Activated CD4-positive, alpha-beta T cell treated with anti-CD3 and anti-CD28 coated beads, Interleukin-2, amount 50 U/mL, for 16 hours (primary cell): ENCODE data around the gene CLRN1.
"Not testable (repeated sequence)": the region's sequence is repeated elsewhere in the genome, so short reads cannot be mapped to it uniquely, and the experiment has no call there.

Experiments
- DNase-seq: peaks from one replicate; pipeline ENCODE4 v3.0.0-alpha.2; 2020

CLRN1 gene

DNA sequence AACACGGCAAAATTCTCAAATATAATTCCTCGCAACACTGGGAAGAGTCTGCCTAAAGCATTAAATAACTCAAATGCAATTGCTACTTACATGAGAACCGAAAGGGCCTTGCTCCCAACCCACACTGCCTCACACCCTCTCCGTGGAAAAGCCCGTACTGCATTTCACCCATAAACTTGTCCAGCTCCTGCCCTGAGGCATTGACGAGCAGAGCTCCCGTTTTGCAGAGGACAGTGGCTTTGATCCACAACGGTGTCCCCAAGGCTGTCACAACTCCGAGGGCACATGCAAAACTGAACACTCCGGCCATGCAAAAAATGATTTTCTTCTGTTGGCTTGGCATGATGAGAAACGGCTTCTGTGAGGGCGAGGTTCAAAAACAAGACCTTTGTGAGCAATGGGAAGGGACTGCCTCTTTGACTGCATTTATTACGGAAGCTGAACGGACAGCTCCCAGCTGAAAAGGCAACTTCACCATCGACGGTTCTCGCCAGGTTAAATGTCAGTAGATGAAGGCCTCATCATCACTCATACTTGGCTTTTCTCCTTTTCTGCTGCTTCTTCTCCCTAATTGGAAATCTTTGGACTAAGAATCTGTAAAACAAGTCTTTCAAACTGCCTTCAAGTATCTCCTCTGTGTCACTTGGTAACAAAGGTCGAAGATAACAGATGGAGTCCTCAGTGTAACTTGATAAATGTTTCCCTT is at the start of gene CLRN1:
Gene CLRN1, minus strand, starts transcription at position 362 of the 706 bp plus-strand sequence. Its CDS starts 19 bp downstream, at position 343.
- no peak for DNase-seq

GRCh38 chr3:151016478-151016795 is 43.9 kb upstream of the CLRN1 start:
- no peak for DNase-seq

DNA sequence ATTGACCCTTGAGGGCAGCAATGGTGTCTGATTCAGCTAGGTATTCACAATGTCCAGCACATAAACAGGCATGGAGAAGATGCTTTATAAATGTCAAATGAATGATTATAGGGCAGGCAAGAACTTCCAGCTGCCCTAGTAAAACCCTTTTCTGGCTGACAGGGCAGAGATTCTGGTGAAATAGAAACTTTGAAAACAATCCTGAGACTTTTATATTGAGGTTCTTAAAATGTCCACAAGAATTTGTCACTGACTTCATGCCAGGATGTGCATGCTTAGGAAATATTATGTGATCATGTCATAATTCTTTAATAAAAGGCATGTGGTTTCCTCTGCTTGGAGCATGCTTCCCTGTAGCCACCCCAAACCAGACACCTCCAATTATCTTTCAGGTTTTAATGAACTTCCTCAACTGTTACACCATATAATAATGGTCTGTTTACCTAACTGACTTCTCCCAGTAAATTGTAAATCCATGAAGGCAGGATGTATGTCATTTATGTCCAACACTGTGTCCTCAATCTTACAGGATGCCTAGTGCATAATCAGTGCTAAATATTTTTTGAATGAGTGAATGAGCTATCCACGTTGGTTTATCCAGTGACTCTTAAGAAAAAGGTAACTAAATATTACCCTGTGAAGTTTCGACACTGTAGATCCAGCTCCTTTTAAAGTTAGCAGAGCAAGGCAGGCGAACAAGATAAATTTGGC is 43.4 kb upstream of the CLRN1 start:
- DNase-seq, result no peak

- no peak for DNase-seq
These were observed 42.7 kb upstream of the CLRN1 start for GRCh38 chr3:151015181-151015580.

- DNase-seq, result no peak
These were observed 42.0 kb upstream of the CLRN1 start for GRCh38 chr3:151014501-151015018.

DNA sequence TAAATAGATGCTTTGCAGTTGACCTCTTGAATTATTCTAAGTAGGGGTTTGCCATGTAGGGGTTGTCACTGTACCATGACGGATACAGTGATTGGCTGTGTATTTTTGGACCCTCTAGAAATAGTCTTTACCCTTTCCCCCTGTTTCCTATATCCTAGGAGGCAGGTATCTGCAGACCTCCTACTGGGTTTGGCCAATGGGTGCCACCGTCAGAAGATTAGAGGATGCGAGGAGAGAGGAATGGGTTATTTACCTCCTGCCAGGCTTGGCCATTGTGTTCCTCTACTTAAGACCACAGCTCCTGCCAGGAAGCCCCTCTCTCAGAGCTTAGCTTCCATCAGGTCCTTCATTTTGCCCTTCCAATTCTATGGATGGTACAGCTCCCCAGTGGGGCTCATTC is 40.2 kb upstream of the CLRN1 start:
- no peak for DNase-seq

- DNase-seq, result no peak
These were observed 38.9 kb upstream of the CLRN1 start for GRCh38 chr3:151011427-151011826.

DNA sequence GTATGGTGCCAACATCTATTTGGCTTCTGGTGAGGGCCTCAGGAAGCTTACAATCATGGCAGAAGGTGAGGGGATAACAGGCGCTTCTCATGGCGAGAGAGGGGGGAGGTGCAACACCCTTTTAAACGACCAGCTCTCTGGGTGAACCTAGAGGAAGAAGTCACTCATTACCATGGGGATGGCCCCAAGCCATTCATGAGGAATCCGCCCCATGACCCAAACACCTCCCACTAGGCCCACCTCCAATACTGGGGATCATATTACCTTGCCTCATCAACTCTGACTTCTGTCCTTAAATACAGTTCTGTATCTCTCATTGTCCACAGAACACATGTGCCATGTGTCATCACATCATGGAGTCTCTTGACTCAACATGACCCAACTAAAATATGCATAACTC is 37.5 kb upstream of the CLRN1 start:
- no peak for DNase-seq

DNA sequence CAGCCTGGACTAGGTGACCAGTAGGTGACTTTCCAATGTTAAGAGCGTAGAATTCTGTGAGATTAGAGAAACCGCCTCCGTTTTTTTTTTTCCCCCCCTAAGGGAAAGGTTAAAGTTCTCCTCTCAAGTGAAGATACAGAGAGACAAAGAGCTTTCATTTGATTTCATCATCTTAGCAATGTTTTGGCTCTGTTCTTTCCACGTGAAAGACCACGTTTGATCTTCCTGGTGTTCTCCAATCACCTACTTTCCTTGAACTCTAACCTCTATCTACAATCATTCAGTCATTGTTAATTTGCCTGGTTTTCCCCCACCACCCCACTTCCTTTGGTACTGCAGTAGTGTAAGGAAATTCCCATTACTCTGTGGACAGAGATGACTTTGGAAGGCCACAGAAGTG is 36.9 kb upstream of the CLRN1 start:
- no peak for DNase-seq

- DNase-seq, result no peak
These were observed 36.2 kb upstream of the CLRN1 start for GRCh38 chr3:151008699-151009098.

- no peak for DNase-seq
These were observed 31.2 kb upstream of the CLRN1 start for GRCh38 chr3:151003768-151004134.

- DNase-seq, result no peak
These were observed 30.7 kb upstream of the CLRN1 start for GRCh38 chr3:151003029-151003767.

GRCh38 chr3:151002003-151002981 is 29.8 kb upstream of the CLRN1 start:
- no peak for DNase-seq

DNA sequence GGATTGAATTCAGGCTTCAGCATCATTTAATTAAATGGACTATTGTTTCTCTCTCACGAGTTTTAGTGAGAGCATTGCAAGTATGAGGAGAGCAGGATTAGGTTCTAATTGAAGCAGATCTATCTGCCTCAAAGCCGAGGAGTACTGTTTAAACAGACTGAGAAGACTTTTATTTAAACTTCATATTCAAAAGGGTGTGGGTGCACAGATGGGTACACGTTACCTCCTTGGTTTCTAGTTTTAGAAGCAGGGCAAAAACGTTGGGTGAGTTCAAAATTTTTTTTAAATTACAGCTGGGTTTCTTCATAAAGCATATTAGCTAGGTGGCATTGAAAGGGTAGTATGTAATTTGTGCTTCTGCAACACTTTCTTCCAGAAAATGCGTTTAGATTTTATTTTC is 26.5 kb upstream of the CLRN1 start:
- DNase-seq, result no peak

DNA sequence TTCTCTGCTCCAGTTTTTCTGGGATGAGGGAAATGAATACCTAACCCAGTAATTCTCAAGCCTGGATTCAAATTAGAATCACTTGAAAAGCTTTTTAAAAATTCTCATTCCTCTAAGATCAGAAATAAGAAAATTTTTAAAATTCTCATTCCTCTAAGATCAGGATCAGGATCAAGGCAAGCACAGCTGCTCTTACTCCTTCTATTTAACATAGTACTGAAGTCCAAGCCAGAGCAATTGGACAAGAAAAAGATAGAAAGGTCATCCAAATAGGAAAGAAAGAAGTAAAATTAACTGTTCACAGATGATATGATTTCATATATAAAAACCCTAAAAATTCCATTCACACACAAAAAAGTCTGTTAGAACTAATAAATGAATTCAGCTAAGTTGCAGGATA is 24.2 kb upstream of the CLRN1 start:
- no peak for DNase-seq

DNA sequence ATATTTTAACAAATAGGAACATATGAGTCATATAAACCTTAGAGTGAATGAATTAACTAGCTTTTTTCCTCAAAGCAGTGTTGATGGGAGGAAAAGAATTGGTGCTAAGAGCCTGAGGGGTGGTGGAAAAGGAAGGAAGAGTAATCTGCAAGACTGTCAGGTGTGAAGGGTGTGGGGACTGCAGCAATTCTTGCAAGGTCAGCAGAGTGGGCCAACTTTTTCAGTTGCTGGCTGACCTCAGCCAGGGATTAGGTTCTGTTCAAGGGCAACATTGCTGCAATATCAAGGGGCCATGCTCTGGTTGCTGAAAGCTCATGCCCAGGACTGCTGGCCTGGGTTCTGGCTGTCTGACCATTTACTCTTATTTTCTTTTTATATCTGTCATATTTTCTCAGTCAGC is 23.0 kb upstream of the CLRN1 start:
- no peak for DNase-seq

DNA sequence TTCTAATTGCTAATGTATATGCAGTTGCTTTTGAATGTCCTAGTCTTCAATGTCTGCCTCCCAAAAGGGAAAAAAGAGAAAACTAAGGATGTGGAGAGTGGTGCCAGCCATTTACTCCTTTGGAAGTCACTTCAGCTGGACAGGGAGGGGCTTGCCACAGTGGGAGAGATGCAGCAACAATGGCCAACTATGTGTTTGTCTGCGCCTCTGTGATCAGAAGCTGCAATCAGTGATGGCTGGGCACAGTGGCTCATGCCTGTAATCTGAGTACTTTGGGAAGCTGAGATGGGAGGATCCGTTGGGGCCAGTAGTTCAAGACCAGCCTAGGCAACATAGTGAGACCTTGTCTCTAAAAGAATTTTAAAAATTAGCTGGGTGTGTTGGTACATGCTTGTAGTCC is 16.7 kb upstream of the CLRN1 start:
- DNase-seq, result no peak

- DNase-seq, result not testable (repeated sequence)
These were observed 15.9 kb upstream of the CLRN1 start for GRCh38 chr3:150988395-150988794.

GRCh38 chr3:150985711-150986110 is 13.2 kb upstream of the CLRN1 start:
- DNase-seq, result no peak

GRCh38 chr3:150984066-150984465 is 11.5 kb upstream of the CLRN1 start:
- no peak for DNase-seq

GRCh38 chr3:150978566-150979148 is 6.1 kb upstream of the CLRN1 start:
- DNase-seq, result no peak

DNA sequence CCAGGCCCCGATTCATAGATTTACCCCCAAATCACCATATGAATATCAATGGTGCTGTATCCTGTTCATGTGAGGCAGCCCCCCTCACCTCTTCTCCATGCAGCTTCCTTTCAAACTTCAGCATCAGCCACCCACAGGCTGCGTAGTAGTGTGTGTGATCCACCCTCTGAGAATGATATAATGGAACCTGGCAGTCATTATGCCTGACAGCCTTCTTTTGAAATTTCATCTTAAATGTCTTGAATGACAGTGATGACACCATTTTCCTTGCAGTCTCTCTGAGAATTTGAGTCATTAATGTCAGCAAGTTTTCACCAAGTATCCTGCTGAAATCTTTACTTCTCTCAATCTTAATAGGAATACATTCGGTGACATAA is 3.5 kb upstream of the CLRN1 start:
- DNase-seq, result no peak
